Measurements from ENCODE around the gene SND1.

SND1 gene

DNA sequence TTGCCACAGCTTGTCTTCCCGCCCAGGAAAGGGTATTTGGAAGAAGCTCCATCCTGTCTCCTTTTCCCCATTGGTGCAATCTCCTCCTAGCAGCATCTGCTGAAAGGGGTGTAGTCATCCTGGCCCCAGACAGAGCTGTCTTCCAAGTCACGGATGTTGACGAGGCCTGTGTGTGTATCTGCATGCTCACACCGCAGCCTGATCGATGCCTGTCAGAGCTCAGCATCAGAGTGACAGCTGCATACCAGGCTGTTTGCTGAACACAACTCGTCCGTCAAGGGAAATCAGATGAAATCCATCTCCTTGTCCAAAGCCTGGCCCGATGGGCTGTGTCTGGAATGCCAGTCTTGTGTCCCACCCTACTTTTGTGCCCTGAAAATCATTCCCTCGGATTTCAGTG is 400.4 kb downstream of the SND1 start:
- TF ChIP-seq ZNF8 (CRISPR knock-in tag; IDR thresholded peaks at IDR 0.05) (no peak), PATZ1 (CRISPR knock-in tag; IDR thresholded peaks at IDR 0.05; ENCODE audit: borderline replicate concordance) (no peak), ZC3H10 (CRISPR knock-in tag; IDR thresholded peaks at IDR 0.05) (no peak), ESRRG (CRISPR knock-in tag; IDR thresholded peaks at IDR 0.05) (no peak), RARB (CRISPR knock-in tag; IDR thresholded peaks at IDR 0.05) (no peak), POU6F1 (CRISPR knock-in tag; IDR thresholded peaks at IDR 0.05; ENCODE audit: borderline replicate concordance, low read depth) (no peak), ARNTL (CRISPR knock-in tag; IDR thresholded peaks at IDR 0.05; ENCODE audit: borderline replicate concordance, low read depth) (no peak), BACH2 (CRISPR knock-in tag; IDR thresholded peaks at IDR 0.05; ENCODE audit: borderline replicate concordance) (no peak), ZNF565 (CRISPR knock-in tag; conservative IDR thresholded peaks at IDR 0.05; ENCODE audit: low read depth) (no peak), OSR1 (CRISPR knock-in tag; IDR thresholded peaks at IDR 0.05) (no peak), ZFP3 (CRISPR knock-in tag; IDR thresholded peaks at IDR 0.05) (no peak), TCF4 (CRISPR knock-in tag; IDR thresholded peaks at IDR 0.05; ENCODE audit: borderline replicate concordance) (no peak), CREB5 (CRISPR knock-in tag; IDR thresholded peaks at IDR 0.05; ENCODE audit: low read depth) (no peak), ZNF70 (CRISPR knock-in tag; IDR thresholded peaks at IDR 0.05) (no peak)
- TF ChIP-seq, protein P1, sequence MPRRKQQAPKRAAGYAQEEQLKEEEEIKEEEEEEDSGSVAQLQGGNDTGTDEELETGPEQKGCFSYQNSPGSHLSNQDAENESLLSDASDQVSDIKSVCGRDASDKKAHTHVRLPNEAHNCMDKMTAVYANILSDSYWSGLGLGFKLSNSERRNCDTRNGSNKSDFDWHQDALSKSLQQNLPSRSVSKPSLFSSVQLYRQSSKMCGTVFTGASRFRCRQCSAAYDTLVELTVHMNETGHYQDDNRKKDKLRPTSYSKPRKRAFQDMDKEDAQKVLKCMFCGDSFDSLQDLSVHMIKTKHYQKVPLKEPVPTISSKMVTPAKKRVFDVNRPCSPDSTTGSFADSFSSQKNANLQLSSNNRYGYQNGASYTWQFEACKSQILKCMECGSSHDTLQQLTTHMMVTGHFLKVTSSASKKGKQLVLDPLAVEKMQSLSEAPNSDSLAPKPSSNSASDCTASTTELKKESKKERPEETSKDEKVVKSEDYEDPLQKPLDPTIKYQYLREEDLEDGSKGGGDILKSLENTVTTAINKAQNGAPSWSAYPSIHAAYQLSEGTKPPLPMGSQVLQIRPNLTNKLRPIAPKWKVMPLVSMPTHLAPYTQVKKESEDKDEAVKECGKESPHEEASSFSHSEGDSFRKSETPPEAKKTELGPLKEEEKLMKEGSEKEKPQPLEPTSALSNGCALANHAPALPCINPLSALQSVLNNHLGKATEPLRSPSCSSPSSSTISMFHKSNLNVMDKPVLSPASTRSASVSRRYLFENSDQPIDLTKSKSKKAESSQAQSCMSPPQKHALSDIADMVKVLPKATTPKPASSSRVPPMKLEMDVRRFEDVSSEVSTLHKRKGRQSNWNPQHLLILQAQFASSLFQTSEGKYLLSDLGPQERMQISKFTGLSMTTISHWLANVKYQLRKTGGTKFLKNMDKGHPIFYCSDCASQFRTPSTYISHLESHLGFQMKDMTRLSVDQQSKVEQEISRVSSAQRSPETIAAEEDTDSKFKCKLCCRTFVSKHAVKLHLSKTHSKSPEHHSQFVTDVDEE (CRISPR knock-in tag; IDR thresholded peaks at IDR 0.05): no peak
- no peak for ATAC-seq

DNA sequence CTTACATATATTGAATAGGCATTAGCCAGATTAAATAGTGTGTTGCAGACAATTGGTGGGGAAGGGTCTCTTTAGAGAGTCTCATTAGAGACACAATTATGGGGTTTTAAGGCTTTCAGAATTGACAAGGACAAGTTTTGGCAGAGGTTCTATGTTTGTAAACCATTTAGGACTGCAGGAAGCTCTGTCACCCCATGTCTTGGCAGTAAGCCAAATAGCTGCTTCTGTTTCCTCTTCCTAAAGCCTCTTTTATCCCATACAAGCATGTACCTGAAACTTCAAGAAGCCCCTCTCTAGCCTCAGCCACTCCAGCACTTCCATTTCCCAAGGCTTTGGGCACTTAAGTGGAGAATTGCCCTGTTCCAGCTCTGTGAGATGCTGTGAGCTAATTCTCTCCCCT is 401.0 kb downstream of the SND1 start:
- no peak for TF ChIP-seq PATZ1 (CRISPR knock-in tag; IDR thresholded peaks at IDR 0.05; ENCODE audit: borderline replicate concordance)
- TF ChIP-seq OSR1 (CRISPR knock-in tag; IDR thresholded peaks at IDR 0.05): no peak
- no peak for TF ChIP-seq ISL1 (CRISPR knock-in tag; IDR thresholded peaks at IDR 0.05)
- TF ChIP-seq RARB (CRISPR knock-in tag; IDR thresholded peaks at IDR 0.05): no peak
- no peak for TF ChIP-seq ARNTL (CRISPR knock-in tag; IDR thresholded peaks at IDR 0.05; ENCODE audit: borderline replicate concordance, low read depth)
- TF ChIP-seq, protein P1 (CRISPR knock-in tag; IDR thresholded peaks at IDR 0.05): no peak
- TF ChIP-seq POU6F1 (CRISPR knock-in tag; IDR thresholded peaks at IDR 0.05; ENCODE audit: borderline replicate concordance, low read depth): no peak
- TF ChIP-seq GLIS3 (CRISPR knock-in tag; IDR thresholded peaks at IDR 0.05): no peak
- no peak for TF ChIP-seq SNAI2 (CRISPR knock-in tag; IDR thresholded peaks at IDR 0.05)
- no peak for TF ChIP-seq ZFP3 (CRISPR knock-in tag; IDR thresholded peaks at IDR 0.05)
- no peak for TF ChIP-seq CREB5 (CRISPR knock-in tag; IDR thresholded peaks at IDR 0.05; ENCODE audit: low read depth)
- no peak for TF ChIP-seq BACH2 (CRISPR knock-in tag; IDR thresholded peaks at IDR 0.05; ENCODE audit: borderline replicate concordance)
- no peak for TF ChIP-seq ZNF70 (CRISPR knock-in tag; IDR thresholded peaks at IDR 0.05)
- TF ChIP-seq PPARA (CRISPR knock-in tag; IDR thresholded peaks at IDR 0.05; ENCODE audit: borderline replicate concordance): no peak
- TF ChIP-seq, protein P2, sequence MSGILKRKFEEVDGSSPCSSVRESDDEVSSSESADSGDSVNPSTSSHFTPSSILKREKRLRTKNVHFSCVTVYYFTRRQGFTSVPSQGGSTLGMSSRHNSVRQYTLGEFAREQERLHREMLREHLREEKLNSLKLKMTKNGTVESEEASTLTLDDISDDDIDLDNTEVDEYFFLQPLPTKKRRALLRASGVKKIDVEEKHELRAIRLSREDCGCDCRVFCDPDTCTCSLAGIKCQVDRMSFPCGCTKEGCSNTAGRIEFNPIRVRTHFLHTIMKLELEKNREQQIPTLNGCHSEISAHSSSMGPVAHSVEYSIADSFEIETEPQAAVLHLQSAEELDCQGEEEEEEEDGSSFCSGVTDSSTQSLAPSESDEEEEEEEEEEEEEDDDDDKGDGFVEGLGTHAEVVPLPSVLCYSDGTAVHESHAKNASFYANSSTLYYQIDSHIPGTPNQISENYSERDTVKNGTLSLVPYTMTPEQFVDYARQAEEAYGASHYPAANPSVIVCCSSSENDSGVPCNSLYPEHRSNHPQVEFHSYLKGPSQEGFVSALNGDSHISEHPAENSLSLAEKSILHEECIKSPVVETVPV (CRISPR knock-in tag; IDR thresholded peaks at IDR 0.05): no peak
- no peak for TF ChIP-seq TCF4 (CRISPR knock-in tag; IDR thresholded peaks at IDR 0.05; ENCODE audit: borderline replicate concordance)
- no peak; the same call in 2 of the 3 replicates for ATAC-seq
